HG02970 (cell line): ENCODE data around the gene TFB1M.

Source experiments
- ATAC-seq: cut with Tn5 transposase; IDR thresholded peaks from one replicate; pipeline ENCODE4 v1.9.1; 2021; ENCODE audit warnings: mild to moderate bottlenecking, moderate library complexity, moderate number of reproducible peaks; ENCODE audit not compliant: unreplicated experiment, low FRiP score

TFB1M gene

DNA sequence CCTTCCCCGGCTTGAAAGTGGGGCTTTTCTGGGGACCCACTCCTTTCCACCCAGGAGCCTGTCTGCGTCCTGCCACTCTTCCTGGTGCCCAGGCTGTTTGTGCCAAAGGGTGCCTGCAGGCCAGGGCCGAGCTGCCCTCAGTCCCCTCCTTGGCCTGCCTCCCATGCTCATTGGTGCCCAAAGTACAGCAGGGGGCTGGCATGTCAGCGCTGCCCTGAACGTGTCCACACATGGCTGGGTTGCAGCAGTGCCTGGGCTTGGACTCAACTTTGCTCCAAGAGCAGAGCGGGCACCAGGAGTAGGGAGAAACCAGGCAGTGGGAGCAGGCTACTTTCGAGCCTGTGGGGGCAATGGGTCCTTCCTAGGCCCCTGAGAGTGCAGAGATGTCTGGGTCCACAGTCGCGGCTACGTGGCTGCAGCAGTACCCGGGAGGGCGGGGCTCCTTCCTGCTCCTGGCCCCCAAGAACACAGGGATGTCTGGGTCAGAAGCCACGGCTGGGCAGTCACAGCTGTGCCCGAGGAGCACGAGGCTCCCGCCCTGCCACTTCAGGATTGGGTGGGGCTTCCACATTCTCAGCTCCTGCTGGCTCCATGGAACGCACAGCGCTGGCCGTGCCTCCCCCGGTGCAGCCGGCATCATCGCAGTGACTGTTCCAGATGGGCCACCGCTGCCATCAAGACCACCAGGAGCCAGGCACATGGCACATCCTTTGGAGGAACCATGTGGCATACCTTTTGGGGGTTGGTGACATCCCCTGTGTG is 100.5 kb downstream of the TFB1M start:
- ATAC-seq: no peak

DNA sequence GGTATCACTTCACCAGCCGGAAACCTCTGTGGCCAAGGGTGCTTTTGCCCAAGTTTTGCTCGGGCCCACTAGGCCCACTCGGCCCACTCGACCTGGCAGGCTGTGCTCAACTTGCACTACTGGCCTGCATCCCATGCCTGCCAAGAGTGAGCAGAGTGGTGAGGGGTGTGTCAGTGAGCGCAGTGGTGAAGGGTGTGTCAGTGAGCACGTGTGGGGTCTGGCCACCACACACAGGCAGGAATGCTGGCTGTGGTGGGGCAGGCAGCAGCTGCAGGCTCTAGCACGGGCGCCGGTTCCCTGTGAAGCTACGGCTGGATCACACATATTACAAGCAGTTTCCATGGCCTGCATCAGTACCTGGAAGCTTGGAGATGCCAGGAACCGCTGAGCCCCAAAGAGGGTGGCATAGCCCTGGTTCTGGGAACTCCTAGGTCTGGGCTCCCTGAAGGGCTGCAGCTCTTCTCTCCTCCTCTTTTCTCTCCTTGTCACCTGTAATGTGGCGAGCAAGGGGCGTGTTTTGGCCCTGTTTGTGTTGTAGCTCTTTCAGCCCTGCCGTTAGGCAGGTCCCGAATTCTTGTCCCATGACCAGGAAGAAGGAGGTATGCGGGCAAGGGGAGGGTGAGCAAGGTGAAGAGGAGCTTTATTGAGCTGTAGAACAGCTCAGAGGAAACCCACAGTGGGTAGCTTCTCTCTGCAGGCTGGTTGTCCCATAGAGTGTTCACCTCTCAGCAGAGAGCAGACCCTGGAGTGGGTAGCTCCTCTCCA is 101.5 kb downstream of the TFB1M start:
- ATAC-seq: no peak

DNA sequence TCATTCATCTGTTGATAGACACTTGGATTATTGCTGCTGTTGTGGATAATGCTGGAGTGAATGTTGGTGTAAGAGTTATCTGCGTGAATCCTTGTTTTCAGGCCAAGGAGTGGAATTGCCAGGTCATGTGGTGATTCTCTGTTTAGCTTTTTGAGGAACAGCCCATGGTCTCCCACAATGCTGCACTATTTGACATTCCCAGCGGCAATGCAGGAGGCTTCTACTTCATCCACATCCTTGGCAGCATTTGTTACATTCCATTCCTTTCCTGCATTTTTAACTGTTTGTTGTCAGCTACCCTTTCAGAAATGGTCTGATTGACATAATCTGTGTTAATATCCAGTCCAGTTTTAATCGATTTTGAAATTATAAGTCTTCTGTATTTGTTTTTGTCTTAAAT is 102.2 kb downstream of the TFB1M start:
- ATAC-seq: no peak

DNA sequence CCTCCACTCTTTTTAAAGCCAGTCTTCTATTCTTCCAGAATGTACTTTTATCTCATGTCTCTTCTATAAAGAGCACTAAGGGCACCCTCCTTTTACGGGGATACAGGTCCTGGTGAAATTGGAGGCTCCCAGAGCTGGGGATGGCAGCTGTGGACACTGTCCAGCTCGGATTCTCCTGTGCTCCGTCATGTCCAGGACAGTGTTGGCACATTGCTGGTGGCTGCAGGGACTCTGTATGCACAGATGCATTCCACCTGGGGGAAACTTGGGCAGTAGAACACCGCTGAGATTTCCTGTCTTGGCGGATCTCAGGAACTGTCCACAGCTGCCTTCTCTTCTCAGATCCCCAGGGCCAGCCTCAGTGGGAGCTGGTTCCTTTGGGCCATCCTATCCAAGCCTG is 107.1 kb downstream of the TFB1M start:
- ATAC-seq: no peak
